ENCODE measurements around the gene PTPRE.

The PTPRE gene, protein sequence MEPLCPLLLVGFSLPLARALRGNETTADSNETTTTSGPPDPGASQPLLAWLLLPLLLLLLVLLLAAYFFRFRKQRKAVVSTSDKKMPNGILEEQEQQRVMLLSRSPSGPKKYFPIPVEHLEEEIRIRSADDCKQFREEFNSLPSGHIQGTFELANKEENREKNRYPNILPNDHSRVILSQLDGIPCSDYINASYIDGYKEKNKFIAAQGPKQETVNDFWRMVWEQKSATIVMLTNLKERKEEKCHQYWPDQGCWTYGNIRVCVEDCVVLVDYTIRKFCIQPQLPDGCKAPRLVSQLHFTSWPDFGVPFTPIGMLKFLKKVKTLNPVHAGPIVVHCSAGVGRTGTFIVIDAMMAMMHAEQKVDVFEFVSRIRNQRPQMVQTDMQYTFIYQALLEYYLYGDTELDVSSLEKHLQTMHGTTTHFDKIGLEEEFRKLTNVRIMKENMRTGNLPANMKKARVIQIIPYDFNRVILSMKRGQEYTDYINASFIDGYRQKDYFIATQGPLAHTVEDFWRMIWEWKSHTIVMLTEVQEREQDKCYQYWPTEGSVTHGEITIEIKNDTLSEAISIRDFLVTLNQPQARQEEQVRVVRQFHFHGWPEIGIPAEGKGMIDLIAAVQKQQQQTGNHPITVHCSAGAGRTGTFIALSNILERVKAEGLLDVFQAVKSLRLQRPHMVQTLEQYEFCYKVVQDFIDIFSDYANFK

DNA sequence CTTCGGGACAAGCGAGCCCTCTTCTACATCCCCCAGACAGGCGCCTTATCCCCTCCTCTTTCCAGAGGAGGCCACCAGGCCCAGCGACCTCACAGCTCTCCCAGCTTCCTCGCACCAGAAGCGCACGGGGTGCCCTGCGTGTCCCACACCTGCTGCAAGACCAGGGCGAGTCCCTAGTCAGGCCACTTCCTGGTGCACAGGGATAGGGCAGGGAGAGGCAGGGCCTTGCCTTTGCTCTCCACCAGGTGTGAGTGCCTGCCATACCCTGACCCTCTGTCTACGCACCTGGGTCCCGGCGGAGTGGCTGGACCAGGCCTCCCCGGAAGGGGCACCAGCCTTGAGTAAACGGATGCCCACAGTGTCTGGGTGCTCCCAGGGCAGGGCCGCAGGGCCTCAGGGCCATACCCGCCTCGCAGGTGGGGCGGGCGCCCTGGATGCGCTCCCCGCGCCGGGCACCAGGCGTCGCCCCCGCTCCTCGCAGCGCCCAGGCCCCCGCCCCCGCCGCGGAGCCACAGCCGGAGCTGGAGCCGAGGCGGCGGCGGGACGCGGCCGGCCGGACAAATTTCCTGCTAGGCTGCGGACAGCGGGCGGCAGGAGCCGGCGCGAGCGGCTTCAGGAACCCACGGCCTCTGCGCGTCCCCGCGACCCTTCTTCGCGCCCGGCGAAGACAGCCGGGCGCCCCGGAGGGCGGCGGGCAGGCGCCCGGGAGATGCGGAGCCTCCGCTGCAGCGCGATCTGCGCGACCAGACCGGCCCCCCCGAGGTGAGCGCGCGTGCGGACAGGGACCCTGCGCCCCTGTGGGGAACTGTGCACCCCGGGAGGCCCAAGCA, at the start of gene PTPRE:
Gene PTPRE, plus strand, starts transcription at position 556 of the 830 bp plus-strand sequence. CDS start 133,779 bp downstream, outside the sequence.
- no peak for TF ChIP-seq GATA2 (IDR thresholded peaks at IDR 0.05; ENCODE audit: low read depth, low read length)
- no peak for TF ChIP-seq GATA3 (IDR thresholded peaks at IDR 0.05; ENCODE audit: low read depth, low read length)

DNA sequence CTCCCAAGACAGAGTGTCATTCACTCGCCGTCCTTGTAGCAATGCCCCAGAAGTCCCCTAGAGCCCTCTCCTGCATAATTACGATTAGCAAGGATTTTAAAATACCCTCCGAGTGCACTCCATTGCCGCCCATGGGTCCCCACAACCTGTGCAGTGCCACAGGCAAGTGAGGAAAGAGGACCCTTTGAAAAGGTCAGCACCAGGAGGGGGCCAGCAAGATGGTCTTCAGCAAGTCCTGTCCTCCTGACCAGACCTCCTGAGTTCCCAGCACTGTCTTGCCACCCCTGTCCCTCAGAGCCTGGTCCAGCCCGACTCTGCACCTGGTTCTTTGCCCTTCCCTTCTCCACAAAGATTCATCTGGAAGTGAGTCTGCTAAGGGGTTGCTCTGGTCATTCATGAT, 46.3 kb upstream of the PTPRE start:
- no peak for TF ChIP-seq GATA3 (IDR thresholded peaks at IDR 0.05; ENCODE audit: low read depth, low read length)
- TF ChIP-seq GATA2 (IDR thresholded peaks at IDR 0.05; ENCODE audit: low read depth, low read length) = no peak

DNA sequence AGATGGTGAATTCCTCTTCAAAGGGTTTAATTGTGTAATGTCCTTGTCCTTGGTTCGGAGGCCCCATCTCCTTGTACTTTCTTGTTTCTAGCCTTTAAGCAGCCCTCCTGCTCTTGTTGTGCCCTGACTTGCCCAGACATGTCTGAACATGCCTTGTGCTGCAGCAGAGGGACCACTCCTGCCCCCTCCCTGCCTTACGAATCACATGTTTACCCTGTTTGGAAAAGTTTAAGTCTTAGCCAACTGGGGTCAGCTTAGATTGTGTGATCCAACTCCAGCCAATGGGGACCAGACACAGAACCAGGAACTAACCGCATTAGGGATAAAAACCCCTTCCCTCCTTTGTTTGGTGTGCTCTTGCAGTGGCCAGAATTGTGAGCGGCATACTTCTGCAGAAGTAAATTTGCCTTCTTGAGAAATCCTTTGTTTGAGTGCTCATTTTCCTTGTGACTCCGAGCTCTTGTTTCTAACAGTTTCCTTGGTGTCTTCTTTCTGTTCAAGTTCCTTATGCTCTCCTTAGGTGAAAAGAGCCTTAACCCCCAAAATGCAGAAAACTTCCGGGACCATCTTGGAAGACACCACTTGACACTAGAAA, 43.6 kb upstream of the PTPRE start:
- TF ChIP-seq GATA2 (IDR thresholded peaks at IDR 0.05; ENCODE audit: low read depth, low read length) = no peak

DNA sequence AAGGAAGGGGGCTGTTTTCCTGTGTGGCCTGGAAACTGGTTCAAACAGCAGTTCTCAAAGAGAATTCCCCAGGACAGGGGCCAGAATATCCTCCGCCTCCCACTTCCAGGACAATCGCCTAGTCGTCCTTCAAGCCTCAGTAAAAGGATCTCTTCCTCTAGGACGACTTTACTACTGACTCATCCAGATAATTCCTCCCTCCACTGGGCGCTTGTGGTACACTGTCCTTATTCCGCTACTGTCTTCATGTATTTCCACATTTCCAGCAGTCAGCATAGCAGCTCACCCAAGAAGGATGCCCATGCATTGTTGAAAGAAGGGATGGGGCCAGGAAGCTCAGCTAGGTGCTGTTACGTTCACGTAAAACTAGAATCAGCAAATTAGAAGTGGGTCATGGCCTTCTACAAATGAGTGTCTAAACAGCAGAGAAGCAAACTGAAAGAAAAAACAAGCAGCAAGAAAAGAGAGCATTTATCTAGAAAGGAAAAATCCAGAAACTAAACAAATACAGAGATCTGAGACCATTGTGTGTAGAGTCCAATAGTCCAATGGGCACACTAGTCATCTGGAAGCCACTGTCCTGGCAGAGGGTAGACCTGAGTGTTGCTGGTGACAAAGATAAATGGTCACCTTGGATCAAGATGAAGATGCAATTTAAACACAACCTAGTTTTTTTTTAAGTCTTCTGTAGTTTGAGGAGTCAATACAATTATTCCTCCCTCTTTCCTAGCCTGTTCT, 40.5 kb upstream of the PTPRE start:
- no peak for TF ChIP-seq GATA3 (IDR thresholded peaks at IDR 0.05; ENCODE audit: low read depth, low read length)

DNA sequence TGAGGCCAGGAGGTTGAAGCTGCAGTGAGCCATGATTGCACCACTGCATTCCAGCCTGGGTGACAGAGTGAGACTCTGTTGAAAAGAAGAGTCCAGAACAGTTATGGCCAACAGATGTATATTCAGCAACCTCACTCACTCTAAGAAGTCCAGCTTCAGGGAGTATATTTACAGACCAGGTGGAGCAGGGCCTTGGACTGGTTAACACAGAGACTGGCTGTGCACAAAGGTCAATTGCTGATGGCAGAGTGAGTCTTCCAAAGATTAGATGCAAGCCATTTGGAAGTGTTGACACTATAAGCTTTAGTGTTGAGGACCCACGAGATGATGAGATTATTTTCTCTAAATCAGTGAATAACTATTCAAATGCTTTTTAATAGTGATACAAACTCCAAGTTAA, 39.1 kb upstream of the PTPRE start:
- TF ChIP-seq GATA3 (IDR thresholded peaks at IDR 0.05; ENCODE audit: low read depth, low read length) (no peak), GATA2 (IDR thresholded peaks at IDR 0.05; ENCODE audit: low read depth, low read length) (no peak)

DNA sequence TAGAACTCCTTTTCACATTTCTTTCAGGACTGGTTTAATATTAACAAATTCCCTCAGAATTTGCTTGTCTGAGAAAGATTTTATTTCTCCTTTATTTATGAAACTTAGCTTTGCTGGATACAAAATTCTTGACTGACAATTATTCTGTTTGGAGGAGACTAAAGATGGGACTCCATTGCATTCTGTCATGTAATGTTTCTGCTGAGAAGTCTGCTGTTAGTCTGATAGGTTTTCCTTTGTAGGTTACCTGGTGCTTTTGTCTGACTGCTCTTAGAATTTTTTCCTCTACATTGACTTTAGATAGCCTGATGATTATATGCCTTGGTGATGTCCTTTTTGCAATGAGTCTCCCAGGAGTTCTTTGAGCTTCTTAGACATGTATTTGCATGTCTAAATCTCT, 37.6 kb upstream of the PTPRE start:
- TF ChIP-seq GATA3 (IDR thresholded peaks at IDR 0.05; ENCODE audit: low read depth, low read length) (no peak), GATA2 (IDR thresholded peaks at IDR 0.05; ENCODE audit: low read depth, low read length) (no peak)

DNA sequence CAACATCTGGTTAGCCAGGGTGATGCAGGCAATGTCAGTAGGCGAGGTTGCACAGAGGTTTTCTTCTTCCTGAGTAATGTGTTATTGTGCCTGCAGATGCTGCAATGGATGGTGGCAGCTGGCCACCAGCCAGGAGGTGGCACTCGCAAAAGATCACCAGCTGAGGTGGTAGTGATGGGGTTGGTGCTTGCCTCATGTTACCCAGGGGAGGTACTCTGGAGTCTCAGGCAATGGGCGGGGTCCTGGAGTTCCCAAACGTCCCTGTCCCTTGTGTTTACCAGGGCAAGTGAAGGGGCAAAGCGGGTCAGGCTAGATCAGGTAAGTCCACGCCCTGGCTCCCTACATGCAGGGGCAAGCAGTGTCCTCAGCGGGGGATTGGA, 35.3 kb upstream of the PTPRE start:
- TF ChIP-seq GATA3 (IDR thresholded peaks at IDR 0.05; ENCODE audit: low read depth, low read length) (no peak), GATA2 (IDR thresholded peaks at IDR 0.05; ENCODE audit: low read depth, low read length) (no peak)

DNA sequence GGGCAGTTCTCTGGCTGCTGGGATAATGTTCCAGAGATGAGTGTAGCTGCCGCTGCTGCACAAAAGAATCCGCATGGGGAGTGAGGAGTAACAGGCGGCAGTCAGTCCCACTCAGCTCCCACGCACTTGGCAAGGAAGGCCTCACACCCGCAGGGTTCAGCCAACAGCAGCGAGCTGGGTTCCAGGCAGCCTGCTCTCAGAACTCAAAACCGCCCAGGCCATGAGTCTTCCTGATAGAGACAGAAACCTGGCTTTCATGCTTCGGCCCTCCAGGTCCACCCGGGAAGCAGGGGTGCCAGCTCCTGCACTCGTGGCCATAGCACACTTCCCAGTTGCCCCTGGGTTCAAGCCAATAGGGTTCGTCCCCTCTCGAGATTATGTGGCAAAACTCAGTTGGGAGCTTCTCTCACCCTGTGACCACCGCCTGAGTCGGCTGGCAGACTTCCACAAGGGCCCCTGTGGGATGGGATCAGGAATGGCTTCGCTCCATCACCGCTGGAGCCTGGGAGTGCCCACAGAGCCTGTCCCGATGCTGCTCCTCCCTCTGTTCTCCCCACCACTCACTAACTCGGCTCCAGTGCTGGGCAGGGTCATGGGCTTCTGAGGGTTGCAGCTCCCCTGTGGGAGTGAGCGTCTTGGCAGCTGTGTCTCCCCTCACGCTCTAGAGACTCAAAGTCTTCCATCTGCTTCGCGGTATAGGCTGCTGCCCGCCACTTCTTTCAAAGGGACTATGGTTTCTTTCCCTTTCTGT, 34.7 kb upstream of the PTPRE start:
- TF ChIP-seq GATA3 (IDR thresholded peaks at IDR 0.05; ENCODE audit: low read depth, low read length) (no peak), GATA2 (IDR thresholded peaks at IDR 0.05; ENCODE audit: low read depth, low read length) (no peak)

DNA sequence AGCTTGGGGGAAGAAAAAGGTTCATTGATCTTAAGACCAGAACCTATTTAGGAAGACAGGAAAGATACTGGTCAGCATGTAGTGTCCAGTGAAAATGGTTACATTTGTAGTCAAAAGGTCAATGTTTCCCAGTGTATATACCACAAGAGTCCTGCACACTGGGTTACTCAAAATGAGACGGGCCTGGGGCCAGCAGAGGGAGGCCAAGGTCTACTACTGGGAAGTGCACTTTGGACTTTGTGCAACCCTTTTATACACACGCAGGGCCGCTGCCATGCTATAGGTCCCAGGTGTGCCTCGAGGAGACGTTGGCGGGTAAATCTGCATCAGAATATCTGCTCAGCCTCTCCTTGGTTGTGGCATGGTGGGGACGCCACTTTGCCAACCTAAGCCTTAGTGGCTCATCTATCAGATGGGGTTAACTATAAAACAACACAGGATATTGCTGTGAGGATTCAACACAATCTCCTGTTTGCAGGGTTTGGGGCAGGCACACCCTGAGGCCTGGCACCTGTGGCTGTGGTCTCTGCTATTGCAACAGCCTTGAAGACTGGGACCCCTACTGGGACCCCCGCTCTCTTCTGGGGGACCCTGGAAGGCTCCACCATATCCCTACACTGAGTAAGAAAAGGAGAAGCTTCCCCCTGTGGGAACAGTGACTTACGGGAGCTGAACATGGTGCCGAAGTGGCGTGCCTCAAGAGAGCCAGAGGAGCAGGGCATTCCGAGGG, 33.9 kb upstream of the PTPRE start:
- TF ChIP-seq GATA2 (IDR thresholded peaks at IDR 0.05; ENCODE audit: low read depth, low read length) (no peak), GATA3 (IDR thresholded peaks at IDR 0.05; ENCODE audit: low read depth, low read length) (no peak)

DNA sequence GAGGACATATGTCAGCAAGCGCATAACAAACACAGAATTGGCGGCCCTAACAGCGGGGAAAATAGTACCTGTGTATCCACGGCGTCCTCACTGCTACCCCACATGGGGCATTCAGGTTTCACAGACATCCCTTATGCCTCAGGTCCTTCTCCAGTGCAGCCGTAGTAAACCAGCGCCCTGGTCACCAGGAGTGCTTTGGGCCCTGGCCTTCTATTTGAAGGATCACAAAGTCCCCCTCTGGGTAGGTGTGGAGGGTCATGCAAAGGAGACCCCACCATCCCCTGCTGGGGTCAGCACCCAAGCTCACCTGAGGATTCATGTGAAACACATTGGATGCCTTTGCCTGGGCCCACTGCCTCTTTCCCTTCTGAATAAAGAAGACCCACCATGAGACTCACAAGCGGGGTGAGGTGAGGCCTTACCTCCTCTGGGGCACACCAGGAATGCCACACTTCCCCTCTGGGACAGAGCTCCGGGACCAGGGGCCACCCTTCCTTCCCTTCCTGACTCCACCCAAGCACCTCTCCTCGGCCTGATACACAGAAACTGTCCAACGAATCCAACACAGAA, 32.9 kb upstream of the PTPRE start:
- TF ChIP-seq GATA2 (IDR thresholded peaks at IDR 0.05; ENCODE audit: low read depth, low read length) (no peak), GATA3 (IDR thresholded peaks at IDR 0.05; ENCODE audit: low read depth, low read length) (no peak)

DNA sequence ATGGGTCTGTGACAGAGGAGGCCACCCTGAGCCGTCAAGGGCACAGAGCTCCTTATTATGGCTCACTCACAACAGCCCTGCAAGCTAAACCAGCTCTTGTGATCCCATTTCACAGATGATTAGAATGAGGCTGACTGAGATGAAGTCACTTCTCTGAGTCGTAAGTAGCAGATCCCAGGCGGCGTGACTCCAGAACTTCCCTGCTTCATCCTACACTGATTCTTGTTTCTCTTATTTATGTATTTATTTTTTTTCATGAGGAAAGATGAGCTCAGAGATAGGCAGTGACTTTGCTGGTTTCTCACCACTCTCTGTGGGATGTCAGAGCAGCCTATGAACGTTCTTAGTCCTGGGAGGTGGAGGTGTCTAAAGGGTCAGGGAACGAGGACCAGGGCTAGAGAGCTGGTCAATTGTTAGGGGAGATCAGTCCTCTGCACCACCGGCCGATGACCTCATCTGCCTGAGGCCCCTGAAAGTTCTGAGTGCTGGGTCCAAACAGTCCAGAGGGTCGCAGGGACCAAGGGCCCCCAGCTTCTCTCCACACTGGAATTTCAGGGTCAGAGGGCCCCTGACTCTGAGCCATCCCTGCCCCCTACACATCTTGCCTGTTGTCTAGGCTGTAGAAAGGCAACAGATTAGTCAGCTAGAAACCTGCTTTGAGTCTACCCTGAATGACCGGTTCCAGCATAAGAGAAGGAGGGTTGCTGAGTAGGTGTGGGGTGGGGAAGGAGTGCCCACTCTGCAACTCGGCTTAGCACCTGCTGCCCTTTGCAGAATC, 32.0 kb upstream of the PTPRE start:
- TF ChIP-seq GATA3 (IDR thresholded peaks at IDR 0.05; ENCODE audit: low read depth, low read length) (no peak), GATA2 (IDR thresholded peaks at IDR 0.05; ENCODE audit: low read depth, low read length) (no peak)

Measured in SH-SY5Y (cell line).